ENCODE results near the gene GMIP. TPM values are rescaled to one million over a fixed set of nuclear protein-coding genes. Genes with fewer than 3 reads are reported as not detected.
"Not testable (repeated sequence)": the region's sequence is repeated elsewhere in the genome, so short reads cannot be mapped to it uniquely, and the experiment has no call there.

GMIP gene
- total and polyA plus RNA-seq, 4 donors, result 0.89 to 6.5 (median 4.3) TPM

DNA sequence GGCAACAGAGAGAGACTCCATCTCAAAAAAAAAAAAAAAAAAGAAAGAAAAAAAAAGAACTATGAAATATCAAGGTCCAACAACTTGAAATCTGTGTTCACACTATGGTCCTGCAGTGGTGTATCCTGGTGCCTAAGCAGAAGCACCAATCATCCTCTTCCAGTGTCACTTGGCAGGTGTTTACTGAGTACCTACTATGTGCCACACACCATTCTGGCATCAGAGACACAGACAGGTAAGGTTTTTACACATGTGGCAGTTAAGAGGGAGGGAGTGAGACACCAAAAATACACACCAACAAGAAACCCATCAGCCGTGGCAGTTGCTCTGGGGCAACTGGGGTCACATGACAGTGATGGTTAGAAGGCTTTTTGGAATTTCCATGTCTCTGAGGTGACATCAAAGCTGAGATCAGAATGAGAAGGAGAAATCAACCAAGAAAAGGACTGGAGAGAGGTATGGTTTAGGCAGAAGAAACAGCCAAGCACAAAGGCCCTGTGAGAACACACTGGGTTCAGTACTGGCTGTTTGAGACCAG lies 42.6 kb downstream of the GMIP start:
- Histone ChIP-seq H3K4me3 (ENCODE audit: low read depth in 1 of 3, low read length in 3 of 3) (no peak overlapping the region), H3K4me1 (ENCODE audit: control insufficient read depth in 4 of 4, insufficient read depth in 4 of 4, low read length in 3 of 4) (no peaks in the 10 kb centered on the region), H3K36me3 (ENCODE audit: control insufficient read depth in 4 of 4, insufficient read depth in 3 of 4, low read depth in 1 of 4, low read length in 3 of 4) (no peaks in the 10 kb centered on the region), H3K27ac (ENCODE audit: low read depth in 1 of 2, low read length in 2 of 2) (no peak overlapping the region), H3K9ac (ENCODE audit: low read depth in 1 of 2, low read length in 2 of 2) (no peak overlapping the region), H3K27me3 (ENCODE audit: control insufficient read depth in 4 of 4, insufficient read depth in 4 of 4, low read length in 3 of 4) (peaks cover 0 to 2% (median 0%) of the 10 kb centered on the region in 4 donors), H3K9me3 (ENCODE audit: control insufficient read depth in 4 of 4, low read length in 3 of 4) (peaks cover 0 to 3% (median 0%) of the 10 kb centered on the region in 4 donors)
- 85% methylated on average over 1 of the region's 1 CpG for WGBS
- no peak for TF ChIP-seq GABPA (IDR thresholded peaks at IDR 0.05 in 1 of 2, conservative IDR thresholded peaks at IDR 0.05 in 1 of 2)
- TF ChIP-seq, protein P1, sequence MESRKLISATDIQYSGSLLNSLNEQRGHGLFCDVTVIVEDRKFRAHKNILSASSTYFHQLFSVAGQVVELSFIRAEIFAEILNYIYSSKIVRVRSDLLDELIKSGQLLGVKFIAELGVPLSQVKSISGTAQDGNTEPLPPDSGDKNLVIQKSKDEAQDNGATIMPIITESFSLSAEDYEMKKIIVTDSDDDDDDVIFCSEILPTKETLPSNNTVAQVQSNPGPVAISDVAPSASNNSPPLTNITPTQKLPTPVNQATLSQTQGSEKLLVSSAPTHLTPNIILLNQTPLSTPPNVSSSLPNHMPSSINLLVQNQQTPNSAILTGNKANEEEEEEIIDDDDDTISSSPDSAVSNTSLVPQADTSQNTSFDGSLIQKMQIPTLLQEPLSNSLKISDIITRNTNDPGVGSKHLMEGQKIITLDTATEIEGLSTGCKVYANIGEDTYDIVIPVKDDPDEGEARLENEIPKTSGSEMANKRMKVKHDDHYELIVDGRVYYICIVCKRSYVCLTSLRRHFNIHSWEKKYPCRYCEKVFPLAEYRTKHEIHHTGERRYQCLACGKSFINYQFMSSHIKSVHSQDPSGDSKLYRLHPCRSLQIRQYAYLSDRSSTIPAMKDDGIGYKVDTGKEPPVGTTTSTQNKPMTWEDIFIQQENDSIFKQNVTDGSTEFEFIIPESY (IDR thresholded peaks at IDR 0.05), result no peak
- TF ChIP-seq SP1 (IDR thresholded peaks at IDR 0.05), result no peak
- TF ChIP-seq RXRA (IDR thresholded peaks at IDR 0.05), result no peak
- TF ChIP-seq YY1 (IDR thresholded peaks at IDR 0.05), result no peak
- TF ChIP-seq, protein P2, sequence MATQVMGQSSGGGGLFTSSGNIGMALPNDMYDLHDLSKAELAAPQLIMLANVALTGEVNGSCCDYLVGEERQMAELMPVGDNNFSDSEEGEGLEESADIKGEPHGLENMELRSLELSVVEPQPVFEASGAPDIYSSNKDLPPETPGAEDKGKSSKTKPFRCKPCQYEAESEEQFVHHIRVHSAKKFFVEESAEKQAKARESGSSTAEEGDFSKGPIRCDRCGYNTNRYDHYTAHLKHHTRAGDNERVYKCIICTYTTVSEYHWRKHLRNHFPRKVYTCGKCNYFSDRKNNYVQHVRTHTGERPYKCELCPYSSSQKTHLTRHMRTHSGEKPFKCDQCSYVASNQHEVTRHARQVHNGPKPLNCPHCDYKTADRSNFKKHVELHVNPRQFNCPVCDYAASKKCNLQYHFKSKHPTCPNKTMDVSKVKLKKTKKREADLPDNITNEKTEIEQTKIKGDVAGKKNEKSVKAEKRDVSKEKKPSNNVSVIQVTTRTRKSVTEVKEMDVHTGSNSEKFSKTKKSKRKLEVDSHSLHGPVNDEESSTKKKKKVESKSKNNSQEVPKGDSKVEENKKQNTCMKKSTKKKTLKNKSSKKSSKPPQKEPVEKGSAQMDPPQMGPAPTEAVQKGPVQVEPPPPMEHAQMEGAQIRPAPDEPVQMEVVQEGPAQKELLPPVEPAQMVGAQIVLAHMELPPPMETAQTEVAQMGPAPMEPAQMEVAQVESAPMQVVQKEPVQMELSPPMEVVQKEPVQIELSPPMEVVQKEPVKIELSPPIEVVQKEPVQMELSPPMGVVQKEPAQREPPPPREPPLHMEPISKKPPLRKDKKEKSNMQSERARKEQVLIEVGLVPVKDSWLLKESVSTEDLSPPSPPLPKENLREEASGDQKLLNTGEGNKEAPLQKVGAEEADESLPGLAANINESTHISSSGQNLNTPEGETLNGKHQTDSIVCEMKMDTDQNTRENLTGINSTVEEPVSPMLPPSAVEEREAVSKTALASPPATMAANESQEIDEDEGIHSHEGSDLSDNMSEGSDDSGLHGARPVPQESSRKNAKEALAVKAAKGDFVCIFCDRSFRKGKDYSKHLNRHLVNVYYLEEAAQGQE (IDR thresholded peaks at IDR 0.05), result no peak
- TF ChIP-seq, protein P3, sequence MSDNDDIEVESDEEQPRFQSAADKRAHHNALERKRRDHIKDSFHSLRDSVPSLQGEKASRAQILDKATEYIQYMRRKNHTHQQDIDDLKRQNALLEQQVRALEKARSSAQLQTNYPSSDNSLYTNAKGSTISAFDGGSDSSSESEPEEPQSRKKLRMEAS (IDR thresholded peaks at IDR 0.05), result no peak
- TF ChIP-seq FOXA1 (IDR thresholded peaks at IDR 0.05), result no peak
- TF ChIP-seq EGR1 (IDR thresholded peaks at IDR 0.05; ENCODE audit: low read depth in 2 of 2), result no peak
- no peak for TF ChIP-seq FOXA2 (IDR thresholded peaks at IDR 0.05)
- TF ChIP-seq, protein P4, sequence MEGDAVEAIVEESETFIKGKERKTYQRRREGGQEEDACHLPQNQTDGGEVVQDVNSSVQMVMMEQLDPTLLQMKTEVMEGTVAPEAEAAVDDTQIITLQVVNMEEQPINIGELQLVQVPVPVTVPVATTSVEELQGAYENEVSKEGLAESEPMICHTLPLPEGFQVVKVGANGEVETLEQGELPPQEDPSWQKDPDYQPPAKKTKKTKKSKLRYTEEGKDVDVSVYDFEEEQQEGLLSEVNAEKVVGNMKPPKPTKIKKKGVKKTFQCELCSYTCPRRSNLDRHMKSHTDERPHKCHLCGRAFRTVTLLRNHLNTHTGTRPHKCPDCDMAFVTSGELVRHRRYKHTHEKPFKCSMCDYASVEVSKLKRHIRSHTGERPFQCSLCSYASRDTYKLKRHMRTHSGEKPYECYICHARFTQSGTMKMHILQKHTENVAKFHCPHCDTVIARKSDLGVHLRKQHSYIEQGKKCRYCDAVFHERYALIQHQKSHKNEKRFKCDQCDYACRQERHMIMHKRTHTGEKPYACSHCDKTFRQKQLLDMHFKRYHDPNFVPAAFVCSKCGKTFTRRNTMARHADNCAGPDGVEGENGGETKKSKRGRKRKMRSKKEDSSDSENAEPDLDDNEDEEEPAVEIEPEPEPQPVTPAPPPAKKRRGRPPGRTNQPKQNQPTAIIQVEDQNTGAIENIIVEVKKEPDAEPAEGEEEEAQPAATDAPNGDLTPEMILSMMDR (IDR thresholded peaks at IDR 0.05; ENCODE audit: low read depth, low read length, missing input control), result no peak
- no peak for DNase-seq (ENCODE audit: low spot score)

DNA sequence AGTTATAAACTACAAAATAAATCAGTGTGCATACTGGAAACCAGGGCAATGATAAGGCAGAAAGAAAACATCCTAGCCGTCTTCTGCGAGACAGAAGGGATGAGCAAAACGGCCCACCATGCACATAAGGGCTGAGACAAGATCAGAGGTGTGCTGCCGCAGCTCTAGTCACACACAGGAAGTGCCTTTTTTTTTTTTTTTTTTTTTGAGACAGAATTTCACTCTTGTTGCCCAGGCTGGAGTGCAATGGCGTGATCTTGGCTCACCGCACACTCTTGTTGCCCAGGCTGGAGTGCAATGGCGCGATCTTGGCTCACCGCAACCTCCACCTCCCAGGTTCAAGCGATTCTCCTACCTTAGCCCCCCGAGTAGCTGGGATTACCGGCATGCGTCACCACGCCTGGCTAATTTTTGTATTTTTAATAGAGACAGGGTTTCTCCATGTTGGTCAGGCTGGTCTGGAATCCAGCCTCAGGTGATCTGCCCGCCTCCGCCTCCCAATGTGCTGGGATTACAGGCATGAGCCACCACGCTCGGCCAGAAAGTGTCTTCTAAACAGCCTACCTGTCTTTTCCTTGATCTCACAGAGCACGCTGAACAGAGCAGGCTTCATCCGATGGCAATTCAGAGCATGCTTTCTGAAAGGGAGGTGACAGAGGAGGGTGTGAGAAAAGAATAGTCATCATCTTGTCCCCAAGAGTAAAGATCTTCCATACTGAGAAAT lies 44.6 kb downstream of the GMIP start:
- not testable (repeated sequence) for H3K27ac ChIP-seq (ENCODE audit: low read depth in 1 of 2, low read length in 2 of 2); H3K36me3 ChIP-seq (ENCODE audit: control insufficient read depth in 4 of 4, insufficient read depth in 3 of 4, low read depth in 1 of 4, low read length in 3 of 4); H3K9ac ChIP-seq (ENCODE audit: low read depth in 1 of 2, low read length in 2 of 2); H3K4me3 ChIP-seq (ENCODE audit: low read depth in 1 of 3, low read length in 3 of 3); H3K9me3 ChIP-seq (ENCODE audit: control insufficient read depth in 4 of 4, low read length in 3 of 4); H3K27me3 ChIP-seq (ENCODE audit: control insufficient read depth in 4 of 4, insufficient read depth in 4 of 4, low read length in 3 of 4); H3K4me1 ChIP-seq (ENCODE audit: control insufficient read depth in 4 of 4, insufficient read depth in 4 of 4, low read length in 3 of 4); DNase-seq (ENCODE audit: low spot score)
- 87% methylated on average over 20 of the region's 20 CpGs for WGBS

Measured in liver (tissue), 9 donors.